ENCODE results near the gene SLC6A13. TPM values are rescaled to one million over a fixed set of nuclear protein-coding genes. Genes with fewer than 3 reads are reported as not detected.

SLC6A13 gene
- total RNA-seq, 1 experiment from 2014 or later, result 3.5 TPM

DNA sequence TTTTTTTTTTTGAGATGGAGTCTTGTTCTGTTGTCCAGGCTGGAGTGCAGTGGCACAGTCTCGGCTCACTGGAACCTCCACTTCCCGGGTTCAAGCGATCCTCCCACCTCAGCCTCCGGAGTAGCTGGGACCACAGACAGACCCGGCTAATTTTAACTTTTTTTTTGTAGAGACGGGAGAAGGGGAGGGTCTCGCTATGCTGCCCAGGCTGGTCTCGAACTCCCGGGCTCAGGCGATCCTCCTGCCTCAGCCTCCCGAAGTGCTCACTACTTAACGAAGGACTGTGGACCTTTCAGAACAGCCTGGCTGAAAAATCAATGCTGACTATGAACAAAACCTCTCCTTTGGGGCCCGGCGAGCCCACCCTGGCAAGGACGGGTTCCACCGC is 59.6 kb downstream of the SLC6A13 start:
- H3K9me3 Mint-ChIP-seq (ENCODE audit: low read depth, unreplicated experiment), result no peaks in the 10 kb centered on the region
- peaks cover 59% of the 10 kb centered on the region for H3K27me3 Mint-ChIP-seq (ENCODE audit: unreplicated experiment)
- H3K4me3 Mint-ChIP-seq (ENCODE audit: low read depth, unreplicated experiment), result peak overlapping the region; percentile 29
- BruUV-seq (replicated peaks), result no TSS peak
- intact Hi-C loops (cut with micrococcal nuclease; ENCODE audit: unreplicated experiment), result no loop called here
- no peak overlapping the region for H3K27ac Mint-ChIP-seq (ENCODE audit: unreplicated experiment)
- H3K4me1 Mint-ChIP-seq (ENCODE audit: low read depth, unreplicated experiment), result no peaks in the 10 kb centered on the region
- TF ChIP-seq, protein P1, sequence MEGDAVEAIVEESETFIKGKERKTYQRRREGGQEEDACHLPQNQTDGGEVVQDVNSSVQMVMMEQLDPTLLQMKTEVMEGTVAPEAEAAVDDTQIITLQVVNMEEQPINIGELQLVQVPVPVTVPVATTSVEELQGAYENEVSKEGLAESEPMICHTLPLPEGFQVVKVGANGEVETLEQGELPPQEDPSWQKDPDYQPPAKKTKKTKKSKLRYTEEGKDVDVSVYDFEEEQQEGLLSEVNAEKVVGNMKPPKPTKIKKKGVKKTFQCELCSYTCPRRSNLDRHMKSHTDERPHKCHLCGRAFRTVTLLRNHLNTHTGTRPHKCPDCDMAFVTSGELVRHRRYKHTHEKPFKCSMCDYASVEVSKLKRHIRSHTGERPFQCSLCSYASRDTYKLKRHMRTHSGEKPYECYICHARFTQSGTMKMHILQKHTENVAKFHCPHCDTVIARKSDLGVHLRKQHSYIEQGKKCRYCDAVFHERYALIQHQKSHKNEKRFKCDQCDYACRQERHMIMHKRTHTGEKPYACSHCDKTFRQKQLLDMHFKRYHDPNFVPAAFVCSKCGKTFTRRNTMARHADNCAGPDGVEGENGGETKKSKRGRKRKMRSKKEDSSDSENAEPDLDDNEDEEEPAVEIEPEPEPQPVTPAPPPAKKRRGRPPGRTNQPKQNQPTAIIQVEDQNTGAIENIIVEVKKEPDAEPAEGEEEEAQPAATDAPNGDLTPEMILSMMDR (IDR thresholded peaks at IDR 0.05; ENCODE audit: unreplicated experiment), result no peak
- CTCF ChIA-PET, result no interaction called here
- DNase-seq, result no peak
- no peaks in the 10 kb centered on the region for H3K36me3 Mint-ChIP-seq (ENCODE audit: insufficient read depth, unreplicated experiment)

DNA sequence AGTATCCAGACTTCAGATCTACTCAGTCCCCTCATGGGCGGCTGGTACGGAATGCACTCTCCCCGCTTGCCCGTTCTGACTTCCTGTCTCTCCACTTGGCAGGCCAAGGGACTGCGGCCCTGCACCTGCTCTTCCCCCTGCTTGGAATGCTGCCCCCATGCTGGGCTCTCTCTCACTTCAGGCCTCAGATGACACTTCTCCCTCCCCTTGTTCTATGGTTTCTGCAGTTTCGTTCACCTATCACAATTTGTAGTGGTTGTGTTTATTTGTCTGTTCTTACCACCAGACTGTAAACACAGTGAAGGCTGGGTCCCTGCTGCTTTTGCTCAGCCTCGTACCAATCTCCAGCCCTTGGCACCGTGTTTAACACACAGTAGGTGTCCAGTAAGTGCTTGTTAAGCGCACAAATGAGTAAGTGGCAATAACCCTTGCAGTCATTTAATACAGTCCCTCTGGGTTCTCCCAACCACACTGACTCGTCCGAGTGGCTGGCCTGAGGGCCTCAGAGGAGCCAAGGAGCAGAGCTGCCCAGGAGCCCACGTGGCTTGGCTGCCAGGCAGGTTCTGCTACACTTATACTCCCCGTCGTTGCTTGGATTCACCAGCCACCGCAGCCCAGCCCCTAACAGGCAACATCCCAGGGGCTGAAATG is 60.4 kb downstream of the SLC6A13 start:
- Mint-ChIP-seq H3K4me3 (ENCODE audit: low read depth, unreplicated experiment) (no peak overlapping the region), H3K27me3 (ENCODE audit: unreplicated experiment) (peaks cover 57% of the 10 kb centered on the region)
- no TSS peak for BruUV-seq (replicated peaks)

DNA sequence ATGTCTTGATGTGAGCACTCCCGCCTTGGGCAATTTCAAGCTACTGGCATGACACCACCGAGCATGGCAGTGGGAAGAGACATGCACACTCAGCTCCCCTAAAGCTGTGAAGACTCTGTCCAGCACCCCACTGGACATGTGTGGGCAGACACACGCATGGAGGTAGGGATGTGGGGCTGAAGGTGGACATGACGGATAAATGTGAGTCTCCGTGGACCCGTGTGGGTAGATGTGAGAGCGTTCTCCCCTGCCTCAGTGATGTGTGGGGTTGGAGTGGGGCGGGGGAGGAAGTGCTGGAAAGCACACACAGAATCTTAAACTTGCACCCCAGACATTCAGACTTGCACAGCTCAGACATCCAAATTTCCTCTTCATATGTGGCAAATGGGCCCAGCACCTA is 61.3 kb downstream of the SLC6A13 start:
- TF ChIP-seq, protein P1 (IDR thresholded peaks at IDR 0.05; ENCODE audit: unreplicated experiment), result no peak
- H3K27ac Mint-ChIP-seq (ENCODE audit: unreplicated experiment), result no peak overlapping the region
- no peak overlapping the region for H3K4me3 Mint-ChIP-seq (ENCODE audit: low read depth, unreplicated experiment)
- CTCF ChIA-PET, result no interaction called here
- H3K4me1 Mint-ChIP-seq (ENCODE audit: low read depth, unreplicated experiment), result no peaks in the 10 kb centered on the region
- no peak for DNase-seq
- BruUV-seq (replicated peaks), result no TSS peak
- H3K27me3 Mint-ChIP-seq (ENCODE audit: unreplicated experiment), result peaks cover 49% of the 10 kb centered on the region
- intact Hi-C loops (cut with micrococcal nuclease; ENCODE audit: unreplicated experiment), result no loop called here
- no peaks in the 10 kb centered on the region for H3K36me3 Mint-ChIP-seq (ENCODE audit: insufficient read depth, unreplicated experiment)
- H3K9me3 Mint-ChIP-seq (ENCODE audit: low read depth, unreplicated experiment), result no peaks in the 10 kb centered on the region

More for the DNA sequence above, 60.4 kb downstream of the SLC6A13 start:
- H3K4me1 Mint-ChIP-seq (ENCODE audit: low read depth, unreplicated experiment), result no peaks in the 10 kb centered on the region
- H3K36me3 Mint-ChIP-seq (ENCODE audit: insufficient read depth, unreplicated experiment), result no peaks in the 10 kb centered on the region
- intact Hi-C loops (cut with micrococcal nuclease; ENCODE audit: unreplicated experiment), result no loop called here
- H3K27ac Mint-ChIP-seq (ENCODE audit: unreplicated experiment), result no peak overlapping the region
- CTCF ChIA-PET, result no interaction called here
- TF ChIP-seq, protein P1 (IDR thresholded peaks at IDR 0.05; ENCODE audit: unreplicated experiment), result no peak
- H3K9me3 Mint-ChIP-seq (ENCODE audit: low read depth, unreplicated experiment), result no peaks in the 10 kb centered on the region
- no peak for DNase-seq

DNA sequence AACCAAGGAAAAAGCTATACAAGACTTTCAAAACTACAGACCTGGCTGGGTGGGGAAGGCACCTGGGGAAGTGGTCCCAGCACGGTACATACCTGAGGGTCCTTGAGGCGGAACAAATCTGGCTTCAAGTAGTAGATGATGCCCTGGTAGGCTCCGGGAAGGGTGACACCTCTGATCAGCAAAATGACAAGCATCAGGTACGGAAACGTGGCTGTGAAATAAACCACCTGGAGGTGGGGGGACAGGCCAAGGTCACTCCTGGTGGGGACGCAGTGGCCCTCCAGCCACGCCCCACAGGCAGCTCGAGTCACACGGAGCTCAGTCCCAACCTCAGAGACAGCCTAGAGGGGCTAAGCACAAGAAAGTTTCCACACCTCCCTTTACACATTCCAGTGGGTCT is 63.9 kb downstream of the SLC6A13 start:
- Mint-ChIP-seq H3K27ac (ENCODE audit: unreplicated experiment) (no peak overlapping the region), H3K27me3 (ENCODE audit: unreplicated experiment) (peaks cover 64% of the 10 kb centered on the region), H3K4me3 (ENCODE audit: low read depth, unreplicated experiment) (no peak overlapping the region), H3K4me1 (ENCODE audit: low read depth, unreplicated experiment) (no peaks in the 10 kb centered on the region), H3K36me3 (ENCODE audit: insufficient read depth, unreplicated experiment) (no peaks in the 10 kb centered on the region), H3K9me3 (ENCODE audit: low read depth, unreplicated experiment) (no peaks in the 10 kb centered on the region)
- DNase-seq, result no peak
- no TSS peak for BruUV-seq (replicated peaks)
- CTCF ChIA-PET, result interaction anchor here (0.6 kb wide), 1 partner anchor 483 kb away, joined by 6 read pairs; no protein-coding TSS in a partner anchor
- TF ChIP-seq, protein P1 (IDR thresholded peaks at IDR 0.05; ENCODE audit: unreplicated experiment), result no peak
- intact Hi-C loops (cut with micrococcal nuclease; ENCODE audit: unreplicated experiment), result no loop called here

All from Calu3 (cell line).